Lower leg skin (tissue), 4 donors: ENCODE data around the gene SLC25A31. TPM values are rescaled to one million over a fixed set of nuclear protein-coding genes. Genes with fewer than 3 reads are reported as not detected.

Experiments used
- DNase-seq, 2 donors: peaks; one replicate each; pipeline ENCODE4 v3.0.0-alpha.2; 2019; ENCODE audit warnings: low spot score in 2 of 2
- H3K4me3 ChIP-seq: fragments of 200-600 bp; sonication (generic); 2 replicates; pipeline ENCODE4 v1.5.1; 2017; ENCODE audit warnings: mild to moderate bottlenecking, low read depth; ENCODE audit not compliant: poor library complexity, severe bottlenecking
- CTCF ChIP-seq, 3 donors: fragments of 450-650 bp; IDR thresholded peaks; one replicate each; pipeline ENCODE4 v1.5.1; 2016; ENCODE audit warnings: antibody characterized with exemption in 3 of 3, mild to moderate bottlenecking in 3 of 3, moderate library complexity in 2 of 3
- POLR2A ChIP-seq, 2 donors: fragments of 450-650 bp; IDR thresholded peaks; one replicate each; pipeline ENCODE4 v1.6.1; 2016 to 2017; ENCODE audit warnings: antibody characterized with exemption in 2 of 2, mild to moderate bottlenecking in 1 of 2, moderate library complexity in 1 of 2
- WGBS, 2 donors: methylation state at CpG; one replicate each; pipeline ENCODE4 v1.1.5; 2018; 5-methylcytosine and 5-hydroxymethylcytosine counted together
- intact Hi-C: fragments of 100-400 bp; cut with DNase I; formaldehyde crosslinking; loops from one replicate; pipeline ENCODE4 v1.15.0; 2023; ENCODE audit warnings: low total_unique reads
- total RNA-seq, 4 donors: library from RNA; depleted of rRNA; stranded (reverse); fragments of >200 nt; gene quantifications; one replicate each; pipeline ENCODE4 v1.1.0, GENCODE V29; 2016

Gene SLC25A31
- total RNA-seq, 4 donors from 2014 or later, result not detected

GRCh38 chr4:127759893-127760292 lies 29.7 kb downstream of the SLC25A31 start:
- DNase-seq, result no peak
- 77 to 83% methylated on average over 3 of the region's 3 CpGs for WGBS, 2 donors
- no peak overlapping the region for H3K4me3 ChIP-seq
- TF ChIP-seq CTCF (IDR thresholded peaks at IDR 0.05) (no peak), POLR2A (IDR thresholded peaks at IDR 0.05) (no peak)
- intact Hi-C loops, result no loop called here

DNA sequence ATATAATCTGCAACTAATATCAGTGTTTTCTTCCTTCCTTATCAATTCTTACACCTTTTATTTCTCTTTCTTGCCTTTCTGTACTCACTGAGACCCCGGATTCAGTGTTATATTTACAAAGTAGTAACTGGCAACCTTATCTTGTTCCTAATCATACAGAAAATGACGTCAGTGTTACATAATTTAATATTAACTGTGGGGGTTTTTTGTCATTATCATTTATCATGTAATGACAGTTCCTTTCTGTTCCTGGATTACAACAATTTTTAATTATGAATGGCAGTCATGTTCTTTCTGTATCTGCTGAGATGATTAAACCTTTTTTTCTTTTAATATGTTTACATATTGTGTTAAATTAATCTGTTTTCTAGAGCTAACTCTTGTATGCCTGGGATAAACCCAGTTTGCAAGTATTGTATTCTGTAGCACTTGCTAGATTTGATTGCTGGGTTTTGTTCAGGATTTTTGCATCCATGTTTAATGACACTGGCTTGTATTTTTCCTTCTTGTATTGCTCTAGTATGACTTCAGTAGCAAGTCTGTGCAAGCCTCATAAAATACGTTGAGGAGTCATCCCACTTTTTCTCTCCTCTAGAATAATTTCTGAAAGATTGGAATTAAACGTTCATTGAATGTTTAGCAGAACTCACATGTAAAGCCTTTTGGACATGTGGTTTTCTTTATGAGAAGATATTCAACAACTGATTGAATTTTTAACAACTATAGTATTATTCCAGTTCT lies 41.5 kb downstream of the SLC25A31 start:
- WGBS, 2 donors, result 30 to 56% methylated on average over 4 of the region's 4 CpGs
- no peak for DNase-seq
- TF ChIP-seq CTCF (IDR thresholded peaks at IDR 0.05) (no peak), POLR2A (IDR thresholded peaks at IDR 0.05) (no peak)
- intact Hi-C loops, result no loop called here
- H3K4me3 ChIP-seq, result no peak overlapping the region

GRCh38 chr4:127772769-127773671 lies 42.8 kb downstream of the SLC25A31 start:
- WGBS, 2 donors, result 91 to 94% methylated on average over 10 of the region's 10 CpGs
- intact Hi-C loops, result no loop called here
- DNase-seq, result no peak
- no peak overlapping the region for H3K4me3 ChIP-seq
- no peak for TF ChIP-seq CTCF (IDR thresholded peaks at IDR 0.05)
- no peak for TF ChIP-seq POLR2A (IDR thresholded peaks at IDR 0.05)

- no peak overlapping the region for H3K4me3 ChIP-seq
- TF ChIP-seq CTCF (IDR thresholded peaks at IDR 0.05), result no peak
- TF ChIP-seq POLR2A (IDR thresholded peaks at IDR 0.05), result no peak
- no peak for DNase-seq
- 88 to 96% methylated on average over 4 of the region's 4 CpGs for WGBS, 2 donors
- intact Hi-C loops, result no loop called here
Measured at GRCh38 chr4:127775843-127776242, 45.6 kb downstream of the SLC25A31 start.

- DNase-seq, result no peak
- 82 to 84% methylated on average over 2 of the region's 2 CpGs for WGBS, 2 donors
- TF ChIP-seq CTCF (IDR thresholded peaks at IDR 0.05) (no peak), POLR2A (IDR thresholded peaks at IDR 0.05) (no peak)
- no peak overlapping the region for H3K4me3 ChIP-seq
- intact Hi-C loops, result no loop called here
Measured at GRCh38 chr4:127776620-127777019, 46.4 kb downstream of the SLC25A31 start.
